ENCODE results near the gene CNTLN.
"Not testable (repeated sequence)": the region's sequence is repeated elsewhere in the genome, so short reads cannot be mapped to it uniquely, and the experiment has no call there.

The CNTLN gene

DNA sequence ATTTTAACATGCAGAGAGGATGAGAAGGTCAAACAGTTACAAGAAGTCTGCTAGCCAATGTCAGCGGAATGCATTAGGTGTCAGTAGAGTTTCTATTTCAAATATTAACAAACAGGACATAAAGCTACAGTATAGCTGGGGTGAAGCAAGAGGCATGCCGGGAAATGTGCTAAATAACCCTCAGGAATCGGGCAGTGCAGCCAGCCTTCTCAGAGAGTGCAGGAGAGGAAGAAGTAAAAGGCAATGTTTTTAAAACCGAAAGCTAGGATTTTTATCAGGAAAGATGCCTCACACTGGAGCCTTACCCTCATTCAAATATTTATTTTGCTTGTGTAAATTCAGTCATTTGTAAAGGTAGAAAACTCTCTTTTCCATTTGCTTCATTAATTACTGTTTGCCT lies 384.9 kb downstream of the CNTLN start:
- peak; percentile 23 for DNase-seq

DNA sequence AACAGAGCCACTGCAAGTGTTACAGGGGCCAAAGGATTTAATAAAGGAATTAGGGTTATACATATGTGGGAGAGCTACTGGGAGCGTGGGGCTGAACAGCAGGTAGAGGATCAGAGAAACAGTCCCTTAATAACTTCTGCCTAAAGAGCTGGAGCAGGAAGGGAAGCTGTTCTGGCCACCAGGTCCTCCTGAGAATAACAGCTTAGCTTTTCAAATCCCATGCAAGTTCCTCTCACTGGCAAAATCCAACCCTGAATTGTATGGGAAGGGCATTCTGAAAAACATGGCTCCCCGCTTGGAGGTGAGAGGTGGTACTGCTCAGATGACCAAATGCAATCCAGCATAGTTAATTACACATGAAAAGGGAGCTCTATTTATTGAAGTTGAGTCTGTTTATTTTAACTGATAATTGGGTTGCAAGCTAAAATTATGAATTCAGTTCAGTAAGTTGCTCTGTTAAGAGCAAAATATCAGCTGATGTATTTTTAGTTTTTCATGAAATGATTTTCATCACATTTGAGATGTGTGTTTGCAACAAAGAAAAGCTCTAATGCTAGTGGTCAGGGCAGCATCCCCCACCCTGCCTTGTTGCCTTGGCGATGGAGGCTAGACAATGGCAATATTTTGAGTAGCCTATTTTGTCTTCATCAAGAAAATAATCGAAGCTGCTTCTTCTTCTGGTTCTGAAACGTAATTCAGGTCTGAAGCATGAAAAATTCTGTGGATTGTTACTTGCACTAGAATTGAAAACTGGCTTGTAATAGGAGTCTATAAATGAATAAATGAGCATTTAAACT lies 385.6 kb downstream of the CNTLN start:
- DNase-seq, result no peak

DNA sequence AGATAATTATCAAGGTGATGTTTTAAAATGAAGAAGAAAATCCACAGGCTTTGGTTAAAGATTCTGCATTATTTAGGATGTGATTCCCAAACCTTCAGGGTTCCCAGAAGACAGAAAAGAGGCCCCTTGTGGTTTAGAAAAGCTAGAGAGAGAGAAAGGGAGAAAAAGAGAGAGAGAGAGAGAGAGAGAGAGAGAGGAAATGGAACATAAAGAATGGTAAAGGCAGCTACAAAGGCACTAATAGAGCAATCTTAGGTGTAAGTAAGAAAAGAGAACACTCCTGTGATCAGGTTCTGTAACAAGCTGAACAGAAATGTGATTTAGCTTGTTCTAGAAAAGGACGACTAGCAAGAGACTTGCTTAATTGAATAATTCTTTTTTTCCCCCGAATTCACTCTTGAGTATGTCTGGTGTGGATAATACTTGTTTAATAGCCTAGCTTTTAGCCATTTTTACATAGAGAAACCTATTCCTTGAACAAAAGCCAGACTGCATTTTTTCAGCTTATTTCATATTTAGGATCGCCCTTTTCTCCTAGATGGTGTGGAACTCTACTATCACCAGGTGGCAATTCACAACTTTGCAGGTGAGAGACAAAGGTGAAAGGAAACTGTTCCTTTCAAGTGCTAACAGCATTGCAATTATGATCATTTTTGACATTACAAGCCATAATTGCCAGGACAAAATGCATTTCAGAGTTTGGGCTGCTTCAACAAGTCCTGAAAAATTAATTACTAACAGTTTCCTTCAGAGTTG lies 386.4 kb downstream of the CNTLN start:
- DNase-seq, result no peak

DNA sequence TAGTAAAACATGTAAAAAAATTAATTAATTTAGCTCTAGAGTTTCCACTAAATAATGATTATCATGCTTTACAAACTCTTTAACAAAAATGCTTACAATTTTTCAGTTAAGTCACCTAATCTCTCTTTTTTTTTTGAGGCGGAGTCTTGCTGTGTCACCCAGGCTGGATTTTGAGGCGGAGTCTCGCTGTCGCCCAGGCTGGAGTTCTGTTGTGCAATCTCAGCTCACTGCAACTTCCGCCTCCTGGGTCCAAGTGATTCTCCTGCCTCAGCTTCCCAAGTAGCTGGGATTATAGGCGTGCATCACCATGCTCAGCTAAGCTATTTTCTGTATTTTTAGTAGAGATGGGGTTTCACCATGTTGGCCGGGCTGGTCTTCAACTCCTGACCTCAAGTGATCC lies 391.9 kb downstream of the CNTLN start:
- DNase-seq, result not testable (repeated sequence)

DNA sequence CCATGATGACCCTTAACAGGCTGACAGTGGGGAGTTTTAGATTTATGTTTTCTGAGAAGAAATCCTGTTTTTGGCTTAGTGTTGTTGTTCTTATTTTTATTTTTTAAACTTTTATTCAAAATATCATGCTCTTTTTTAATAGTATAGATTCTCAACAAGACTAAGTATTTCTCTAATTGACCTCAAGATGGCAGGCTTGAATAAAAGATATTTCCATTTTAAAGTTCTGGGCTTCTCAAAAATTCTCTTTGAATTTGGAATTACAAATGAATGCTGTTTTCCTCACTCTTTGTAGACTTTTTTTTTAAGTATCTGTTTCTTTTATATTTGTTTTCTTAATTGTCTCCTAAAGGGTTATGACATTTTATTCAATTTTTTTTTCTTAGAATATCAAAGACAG lies 394.0 kb downstream of the CNTLN start:
- peak; percentile 10 for DNase-seq

DNA sequence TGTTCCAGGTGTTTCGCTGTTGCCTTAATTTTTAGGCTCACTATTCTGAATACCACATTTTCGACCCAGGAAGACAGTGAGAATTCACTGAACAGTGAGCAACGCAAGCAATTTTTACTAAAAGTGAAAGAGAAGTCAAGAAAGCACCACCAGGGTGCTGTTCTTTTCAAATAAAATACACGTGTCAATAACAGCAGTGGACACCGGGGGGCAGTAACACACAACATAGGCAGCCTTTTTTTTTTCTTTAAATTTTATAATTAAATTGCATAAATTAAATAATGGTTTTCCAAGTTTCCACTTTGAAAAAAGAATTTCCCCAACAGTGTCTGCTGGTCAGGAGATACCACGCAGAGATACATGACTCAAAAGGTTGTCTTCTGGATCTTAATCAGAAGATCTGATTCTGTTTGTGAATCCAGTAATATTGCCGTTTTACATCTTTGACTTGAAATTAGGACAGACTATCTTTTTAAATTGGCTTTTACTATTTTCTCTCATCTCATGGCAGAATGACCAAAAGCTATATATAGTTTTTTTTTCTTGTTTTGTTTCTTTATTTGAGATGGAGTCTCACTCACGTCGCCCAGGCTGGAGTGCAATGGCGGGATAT lies 396.9 kb downstream of the CNTLN start:
- DNase-seq, result peak; percentile 53

DNA sequence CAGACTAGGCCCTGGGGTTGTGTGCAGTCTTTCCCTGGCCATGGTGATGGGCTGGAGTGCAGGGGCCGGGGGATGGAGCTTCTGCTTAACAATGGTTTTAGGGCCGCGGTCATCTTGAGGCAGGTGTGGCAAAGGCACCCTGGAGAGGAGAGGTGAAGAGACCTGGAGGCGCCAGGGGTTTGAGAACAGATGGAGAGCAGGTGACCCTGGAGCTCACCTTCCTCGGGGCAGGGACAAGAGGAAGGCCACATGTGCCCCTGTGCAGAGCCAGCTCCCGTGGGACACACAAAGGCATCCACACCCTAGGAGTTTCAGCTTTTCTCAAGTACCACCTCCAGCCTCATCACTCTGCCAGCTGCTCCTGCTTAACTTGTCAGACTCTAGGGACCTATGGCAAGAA lies 397.6 kb downstream of the CNTLN start:
- no peak for DNase-seq

DNA sequence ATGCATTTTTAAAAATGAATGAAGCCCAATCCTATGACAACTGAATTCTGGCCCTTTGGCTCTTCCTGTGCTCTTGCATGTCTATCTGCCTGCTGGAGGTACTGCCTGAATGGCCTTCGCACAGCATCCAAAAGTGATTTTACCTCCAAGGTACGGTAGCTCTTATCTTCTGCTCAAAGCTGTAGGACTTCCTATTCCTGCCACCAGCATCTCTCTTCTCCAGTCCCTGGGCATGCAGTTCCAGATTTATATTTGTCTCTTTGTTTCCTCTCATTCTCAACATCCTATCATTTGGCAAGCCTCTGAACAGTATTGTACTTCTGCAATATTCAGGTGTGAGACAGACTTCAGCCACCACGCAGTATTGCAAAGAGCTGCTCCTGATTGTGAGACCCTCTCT lies 400.3 kb downstream of the CNTLN start:
- DNase-seq, result no peak

DNA sequence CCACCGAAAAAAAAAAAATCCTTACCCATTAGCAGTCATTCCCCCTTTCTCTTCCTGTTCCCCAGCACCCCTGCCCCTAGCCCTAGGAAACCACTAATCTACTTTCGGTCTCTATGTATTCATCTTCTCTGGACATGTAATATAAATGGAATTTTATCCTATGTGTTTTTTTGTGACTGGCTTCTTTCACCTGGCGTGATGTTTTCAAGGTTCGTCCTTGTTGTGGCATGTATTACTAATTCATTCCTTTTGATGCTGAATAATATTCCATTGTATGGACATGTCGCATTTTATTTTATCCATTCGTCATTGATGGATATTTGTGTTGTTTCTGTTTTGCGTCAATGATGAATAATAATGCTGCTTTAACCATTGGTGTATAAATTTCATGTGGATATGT lies 401.2 kb downstream of the CNTLN start:
- DNase-seq, result no peak

DNA sequence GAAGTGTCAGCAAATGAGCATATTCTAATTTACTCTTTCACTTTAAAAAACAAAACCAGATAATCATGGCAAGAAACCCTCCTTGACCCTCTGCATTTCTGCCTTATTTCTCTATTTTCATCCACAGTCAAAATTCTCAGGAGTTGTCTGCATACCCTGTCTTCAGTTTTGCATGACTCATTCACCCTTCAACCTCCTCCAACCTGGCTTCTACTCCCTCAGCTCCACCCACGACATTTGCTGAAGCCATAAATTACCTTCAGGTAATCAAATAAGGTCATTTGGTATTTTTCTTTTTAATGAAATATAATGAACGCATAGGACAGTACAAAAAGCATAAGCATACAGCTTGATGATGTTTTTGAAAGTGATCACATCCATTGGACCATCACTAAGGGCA lies 416.2 kb downstream of the CNTLN start:
- DNase-seq, result no peak
